Esophagus muscularis mucosa (tissue), 4 donors: ENCODE data around the gene POLR3GL.

Source experiments
- CTCF ChIP-seq, 3 experiments: fragments of 200-600 bp in 2 of 3; fragments of 450-650 bp in 1 of 3; sonication (generic) in 2 of 3; IDR thresholded peaks; one replicate each; pipeline ENCODE4 v1.5.1; 2017 to 2019; ENCODE audit warnings: antibody characterized with exemption in 3 of 3, mild to moderate bottlenecking in 2 of 3, moderate library complexity in 1 of 3
- EP300 ChIP-seq: sonication (generic); formaldehyde crosslinking; IDR thresholded peaks from one replicate; pipeline ENCODE4 v1.6.1; 2017; ENCODE audit warnings: antibody characterized with exemption
- POLR2A ChIP-seq: fragments of 450-650 bp; IDR thresholded peaks from one replicate; pipeline ENCODE4 v1.6.1; 2017; ENCODE audit warnings: antibody characterized with exemption, moderate library complexity, mild to moderate bottlenecking, low read depth
- POLR2AphosphoS5 ChIP-seq, 2 donors: sonication (generic); formaldehyde crosslinking; IDR thresholded peaks; one replicate each; pipeline ENCODE4 v1.6.1; 2017; ENCODE audit warnings: antibody characterized with exemption in 2 of 2

- no peak for TF ChIP-seq POLR2AphosphoS5 (IDR thresholded peaks at IDR 0.05)
- no peak for TF ChIP-seq POLR2A
- TF ChIP-seq CTCF (IDR thresholded peaks at IDR 0.05), result no peak
- no peak for TF ChIP-seq EP300
Observed at GRCh38 chr1:146007489-146008133, 43.1 kb downstream of the POLR3GL start.
